Germinal center (tissue), 1 donor: ENCODE measurements around the gene ARHGEF19.
"Not testable (repeated sequence)": the region's sequence is repeated elsewhere in the genome, so short reads cannot be mapped to it uniquely, and the experiment has no call there.

Experiments
- DNase-seq: peaks from one replicate; pipeline ENCODE4 v3.0.0; 2012; ENCODE audit warnings: mixed read lengths, low spot score

Gene ARHGEF19

DNA sequence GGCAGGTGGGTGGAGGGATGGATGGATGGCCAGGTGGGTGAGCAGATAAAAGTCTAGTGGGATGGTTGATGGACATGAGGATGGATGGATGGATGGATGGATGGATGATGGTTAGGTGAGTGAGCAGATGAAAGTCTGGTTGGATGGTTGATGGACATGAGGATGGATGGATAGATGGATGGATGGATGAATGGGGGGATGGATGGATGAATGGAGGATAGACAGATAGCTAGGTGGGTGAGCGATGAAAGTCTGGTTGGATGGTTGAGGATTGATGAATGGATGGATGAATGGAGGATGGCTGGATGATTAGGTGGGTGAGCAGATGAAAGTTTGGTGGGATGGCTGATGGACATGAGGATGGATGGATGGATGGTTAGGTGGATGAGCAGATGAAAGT, 9.0 kb upstream of the ARHGEF19 start:
- no peak for DNase-seq

DNA sequence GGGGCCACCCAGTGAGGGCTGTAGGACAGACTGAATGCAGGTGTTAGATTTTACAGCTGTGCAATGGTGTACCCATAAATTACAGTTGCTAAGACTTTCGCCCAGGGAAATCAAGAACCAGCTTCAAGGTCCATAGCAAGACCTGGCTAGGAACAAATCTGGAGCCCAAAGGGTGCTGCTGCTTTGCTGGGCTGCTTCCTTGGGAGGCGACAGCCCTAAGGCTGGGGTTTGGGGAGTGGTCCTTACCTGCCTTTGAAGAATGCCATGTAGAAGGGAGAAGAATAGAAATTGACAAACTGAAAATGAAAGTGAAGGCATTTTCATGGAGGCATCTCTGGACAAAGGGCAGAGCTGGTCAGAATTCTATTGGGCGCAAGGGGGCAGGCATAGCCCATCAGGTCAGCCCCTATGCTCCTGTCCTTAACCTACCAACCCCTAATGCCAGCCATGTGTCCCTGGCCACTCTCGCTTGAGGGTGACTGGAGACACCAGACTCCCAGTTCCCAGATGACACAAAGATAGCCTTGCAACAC, 7.6 kb upstream of the ARHGEF19 start:
- no peak for DNase-seq

DNA sequence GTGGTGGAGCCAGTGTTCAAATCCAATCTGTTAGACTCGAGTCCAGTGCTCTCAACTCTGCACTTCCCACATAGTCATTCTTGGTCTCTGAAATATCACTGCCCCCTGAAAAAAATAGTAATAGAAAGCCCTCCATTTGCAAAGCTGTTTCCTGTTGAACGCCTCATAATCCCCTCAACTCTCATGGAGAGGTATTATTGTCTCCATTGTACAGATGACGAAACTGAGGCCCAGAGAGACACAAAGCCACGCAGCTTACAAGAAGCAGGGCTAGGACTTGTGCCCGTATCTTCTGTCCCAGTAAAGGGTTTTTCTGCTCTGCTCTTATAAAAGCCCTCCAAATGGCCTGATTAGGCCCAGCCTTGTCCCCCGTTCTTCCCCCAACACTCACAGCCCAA, 6.2 kb upstream of the ARHGEF19 start:
- DNase-seq: no peak

DNA sequence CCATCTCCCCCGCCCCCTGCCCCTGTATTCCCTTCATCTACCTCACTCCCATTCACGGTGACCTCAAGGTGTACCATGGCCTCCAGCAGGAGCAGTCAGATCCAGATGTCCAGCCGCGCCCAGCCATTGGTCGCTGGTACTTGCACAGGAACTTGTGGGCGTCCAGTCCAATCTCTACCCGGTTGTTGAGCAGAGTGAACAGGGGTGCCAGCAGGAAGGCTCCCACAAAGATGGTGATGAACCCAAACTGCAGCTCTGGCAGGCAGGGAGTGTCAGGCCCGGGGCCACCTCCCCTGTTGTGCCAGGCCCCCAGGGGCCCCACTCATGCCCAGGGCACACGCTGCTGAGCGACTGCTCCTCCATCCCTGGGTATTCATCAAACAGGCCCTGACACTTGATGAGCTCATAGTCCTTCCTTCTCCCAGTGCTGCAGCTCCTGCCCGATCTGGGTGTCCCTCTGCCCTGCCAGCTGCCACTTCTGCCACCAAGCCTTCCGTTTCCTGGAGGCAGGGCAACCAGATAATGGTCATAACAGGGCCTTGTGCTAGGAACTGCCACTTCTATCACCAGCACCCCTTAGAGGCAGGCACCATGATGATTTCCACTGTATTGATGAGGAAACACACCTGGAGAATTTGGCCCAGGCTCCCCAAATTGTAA, 5.7 kb upstream of the ARHGEF19 start:
- no peak for DNase-seq

DNA sequence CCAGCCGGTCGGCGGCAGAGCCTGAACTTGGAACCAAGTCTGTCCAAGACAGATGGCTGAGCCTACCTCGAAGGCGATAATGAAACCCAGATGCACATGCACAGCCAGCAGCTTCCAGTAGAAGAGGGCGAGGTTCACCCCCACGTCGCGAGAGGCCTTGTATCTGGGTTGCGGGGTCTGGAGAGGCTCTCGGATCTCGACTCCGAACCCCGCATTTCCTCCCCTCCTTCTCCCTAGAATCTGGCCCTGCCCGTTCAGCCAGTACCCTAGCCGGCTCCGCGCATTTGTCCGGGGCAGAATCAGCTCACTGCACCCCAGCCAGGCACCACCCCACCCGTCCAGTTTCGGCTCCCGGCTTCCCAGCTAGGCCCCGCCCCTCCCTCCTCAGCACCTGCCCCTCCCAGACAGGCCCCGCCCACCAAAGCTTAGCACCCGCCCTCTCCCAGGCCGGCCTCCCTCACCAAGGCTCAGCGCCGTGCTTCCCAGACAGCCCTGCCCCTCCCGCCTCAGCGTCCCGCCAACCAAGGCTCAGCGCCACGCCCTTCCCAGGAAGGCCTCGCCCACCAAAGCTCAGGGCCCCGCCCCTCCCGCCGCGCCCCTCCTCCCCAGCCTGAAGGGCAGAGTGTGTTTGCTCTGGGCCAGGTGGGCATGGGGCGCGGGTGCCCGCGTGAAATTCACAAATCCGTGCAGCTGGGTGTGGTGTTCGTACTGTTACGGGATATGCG, 4.8 kb upstream of the ARHGEF19 start:
- DNase-seq: peak; percentile 96

DNA sequence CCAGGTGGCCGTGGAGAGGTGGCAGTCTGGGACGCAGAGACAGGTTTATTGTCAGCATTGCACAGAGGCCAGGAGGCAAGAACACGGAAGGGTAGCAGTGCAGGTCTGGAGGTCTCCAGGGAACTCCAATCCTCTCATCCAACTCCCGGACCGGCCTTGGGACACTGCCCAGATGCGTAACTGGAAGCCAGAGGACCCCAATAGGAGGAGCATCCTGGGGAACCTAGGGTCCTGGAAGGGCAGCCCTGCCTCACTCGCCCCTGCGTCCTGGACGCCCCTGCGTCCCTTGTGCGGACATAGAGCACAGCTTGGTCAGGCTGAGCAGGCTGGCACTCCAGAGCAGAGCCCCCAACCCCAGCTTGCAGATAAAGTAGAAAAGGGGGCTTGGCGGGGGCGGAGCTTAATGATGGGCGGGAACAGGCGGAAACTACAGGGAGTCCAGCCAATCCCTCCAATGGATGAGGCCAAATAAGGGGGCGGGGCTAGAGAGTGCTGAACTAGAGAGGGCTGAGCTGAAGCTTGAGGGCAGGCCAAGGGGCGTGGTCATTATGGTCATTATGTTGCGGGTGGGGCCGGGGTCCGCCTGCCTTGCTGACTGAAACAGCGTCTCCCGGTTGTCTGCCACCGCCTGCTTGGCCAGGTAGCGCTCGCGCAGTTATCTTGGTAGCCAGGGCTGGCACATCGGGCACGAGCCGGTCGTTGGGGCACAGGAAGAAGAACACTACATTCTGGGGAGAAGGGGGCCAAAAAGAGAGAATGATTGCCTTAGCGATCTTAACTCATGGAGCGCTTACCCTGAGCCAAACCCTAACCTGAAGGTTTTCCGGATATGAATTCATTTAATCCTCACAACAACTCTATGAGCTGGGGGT, 3.7 kb upstream of the ARHGEF19 start:
- DNase-seq: peak; percentile 85

DNA sequence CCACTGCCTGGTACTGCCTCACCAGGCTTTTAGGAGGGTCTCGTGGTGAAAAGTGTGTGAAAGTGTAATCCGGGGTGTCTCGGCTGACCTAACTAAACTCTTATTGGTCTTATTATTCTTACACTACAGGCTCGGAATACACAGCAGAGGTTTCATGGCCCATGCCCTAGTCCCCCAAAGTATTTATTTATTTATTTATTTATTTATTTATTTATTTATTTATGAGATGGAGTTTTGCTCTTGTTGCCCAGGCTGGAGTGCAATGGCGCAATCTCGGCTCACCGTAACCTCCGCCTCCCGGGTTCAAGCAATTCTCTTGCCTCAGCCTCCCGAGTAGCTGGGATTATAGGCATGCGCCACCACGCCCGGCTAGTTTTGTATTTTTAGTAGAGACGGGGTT, 2.8 kb upstream of the ARHGEF19 start:
- DNase-seq: not testable (repeated sequence)

DNA sequence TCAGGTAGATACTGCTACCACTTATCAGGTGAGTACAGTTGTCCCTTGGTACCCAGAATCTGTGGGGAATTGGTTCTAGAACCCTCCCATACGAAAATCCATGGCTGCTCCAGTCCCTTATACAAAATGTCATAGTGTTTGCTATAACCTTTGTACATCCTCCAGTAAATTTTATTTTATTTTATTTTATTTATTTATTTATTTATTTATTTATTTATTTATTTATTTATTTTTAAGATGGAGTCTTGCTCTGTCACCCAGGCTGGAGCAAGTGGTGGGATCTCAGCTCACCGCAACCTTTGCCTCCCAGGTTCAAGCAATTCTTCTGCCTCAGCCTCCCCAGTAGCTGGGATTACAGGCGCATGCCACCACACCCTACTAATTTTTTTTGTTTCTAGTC, 1.1 kb upstream of the ARHGEF19 start:
- not testable (repeated sequence) for DNase-seq

DNA sequence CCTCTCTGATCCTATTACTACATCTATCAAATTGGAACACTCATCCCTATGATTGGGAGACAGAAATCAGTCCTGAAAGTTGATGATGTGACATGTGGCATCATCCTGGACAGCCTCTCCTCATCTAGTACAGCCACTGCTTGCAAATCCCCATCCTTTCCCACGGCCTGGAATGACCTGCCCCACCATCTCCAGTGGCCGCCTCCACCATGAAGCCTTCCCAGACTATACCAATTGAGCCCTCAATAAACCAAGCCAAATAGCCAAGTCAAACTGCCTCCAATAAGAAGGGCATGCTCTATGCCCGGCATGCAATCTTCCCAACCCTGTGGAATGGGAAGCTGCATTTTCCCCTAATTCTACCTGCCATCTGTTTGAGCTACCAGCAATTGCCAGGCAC, 561 bp upstream of the ARHGEF19 start:
- no peak for DNase-seq

DNA sequence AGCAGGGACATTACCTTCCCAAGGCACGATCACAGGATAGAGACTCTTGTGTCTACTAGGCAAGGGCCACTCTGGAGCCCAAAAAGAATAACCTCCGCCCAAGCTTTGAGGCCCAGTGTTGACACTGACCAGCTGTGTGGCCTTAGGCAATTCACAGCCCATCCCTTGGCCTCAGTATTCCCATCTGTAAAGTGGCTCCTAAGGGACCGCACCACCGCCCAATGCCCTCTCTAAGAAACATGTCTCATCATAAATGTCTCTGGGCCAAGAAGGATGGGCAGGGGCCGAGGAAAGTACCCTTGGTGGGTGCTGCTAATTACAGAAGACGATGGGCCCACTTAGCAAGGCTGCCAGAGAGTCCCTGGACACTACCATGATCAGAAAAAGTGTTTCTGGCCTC, 628 bp downstream of the ARHGEF19 start:
- no peak for DNase-seq

DNA sequence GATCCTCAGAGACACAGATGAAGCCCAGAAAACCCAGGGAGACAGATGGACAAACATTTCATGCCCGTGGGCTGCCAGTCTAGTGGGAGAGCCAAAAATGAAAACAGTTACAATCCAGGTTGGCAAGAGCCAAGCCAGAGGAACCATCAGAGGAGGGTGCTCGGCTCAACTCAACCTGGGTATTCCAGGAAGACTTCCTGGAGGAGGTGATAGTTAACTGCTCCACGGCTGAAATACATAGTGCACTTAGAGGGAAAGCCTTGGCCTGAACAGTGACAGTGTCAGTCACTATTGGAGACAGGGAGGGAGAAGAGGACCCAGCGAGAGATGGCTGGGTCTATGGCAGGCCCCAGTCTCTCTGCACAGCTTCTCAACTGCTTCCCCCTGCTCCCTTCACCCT, 1.9 kb downstream of the ARHGEF19 start:
- DNase-seq: no peak

DNA sequence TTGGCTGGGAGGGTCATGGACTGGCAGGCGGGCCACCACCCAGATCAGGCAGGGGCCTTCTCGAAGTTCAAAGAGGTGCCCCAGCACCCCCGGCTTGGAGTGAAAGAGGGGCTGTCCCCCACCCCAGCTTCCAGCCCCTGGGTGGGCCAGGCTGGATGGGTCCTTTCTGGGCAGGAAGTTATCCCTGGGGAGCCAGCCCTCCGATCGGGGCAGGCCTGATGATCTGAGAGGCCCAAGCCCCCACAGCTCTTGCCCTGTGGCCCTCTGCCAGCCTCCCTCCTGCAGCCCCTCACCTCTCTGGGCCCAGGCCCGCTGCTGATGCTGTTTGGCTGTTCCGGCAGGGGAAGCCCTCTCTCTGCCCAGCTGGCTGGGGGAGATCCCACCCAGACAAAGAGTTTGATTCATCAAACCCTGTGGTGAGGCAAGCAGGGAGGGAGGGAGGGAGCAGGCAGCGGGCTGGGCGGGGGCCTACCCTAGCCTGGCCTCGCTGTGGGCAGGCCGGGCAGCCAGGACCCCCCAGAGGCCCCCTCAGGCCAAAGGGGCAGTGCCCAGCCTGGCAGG, 2.5 kb downstream of the ARHGEF19 start:
- no peak for DNase-seq

DNA sequence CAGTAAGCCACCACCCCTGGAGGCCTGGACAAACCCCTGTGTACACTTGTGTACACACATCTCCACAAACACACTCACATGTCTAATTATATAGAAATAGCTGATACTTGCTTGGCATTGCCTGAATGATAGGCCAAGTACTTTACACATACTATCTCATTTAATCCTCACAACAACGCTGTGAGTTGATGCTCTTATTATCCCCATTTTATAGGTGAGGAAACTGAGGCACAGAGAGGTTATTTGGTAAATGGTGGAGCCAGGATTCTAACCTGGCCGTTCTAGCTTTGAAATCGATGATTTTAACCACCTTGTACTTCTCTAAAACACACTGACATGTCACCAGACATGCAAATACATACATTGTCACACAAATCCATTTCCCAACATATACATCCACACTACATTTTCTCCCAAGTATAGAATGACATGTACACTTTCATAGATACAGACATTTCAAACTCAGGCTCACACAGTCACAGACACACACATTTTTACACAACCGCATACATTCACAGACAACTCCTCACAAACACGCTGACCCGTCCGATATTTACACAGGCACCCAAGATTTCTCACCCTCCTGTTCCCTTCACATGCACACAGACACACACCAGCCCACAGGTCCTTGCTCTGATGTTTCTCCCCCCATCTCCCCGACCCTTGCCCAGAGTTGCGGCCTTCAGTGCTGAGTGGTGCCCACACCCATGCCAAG, 3.2 kb downstream of the ARHGEF19 start:
- no peak for DNase-seq

DNA sequence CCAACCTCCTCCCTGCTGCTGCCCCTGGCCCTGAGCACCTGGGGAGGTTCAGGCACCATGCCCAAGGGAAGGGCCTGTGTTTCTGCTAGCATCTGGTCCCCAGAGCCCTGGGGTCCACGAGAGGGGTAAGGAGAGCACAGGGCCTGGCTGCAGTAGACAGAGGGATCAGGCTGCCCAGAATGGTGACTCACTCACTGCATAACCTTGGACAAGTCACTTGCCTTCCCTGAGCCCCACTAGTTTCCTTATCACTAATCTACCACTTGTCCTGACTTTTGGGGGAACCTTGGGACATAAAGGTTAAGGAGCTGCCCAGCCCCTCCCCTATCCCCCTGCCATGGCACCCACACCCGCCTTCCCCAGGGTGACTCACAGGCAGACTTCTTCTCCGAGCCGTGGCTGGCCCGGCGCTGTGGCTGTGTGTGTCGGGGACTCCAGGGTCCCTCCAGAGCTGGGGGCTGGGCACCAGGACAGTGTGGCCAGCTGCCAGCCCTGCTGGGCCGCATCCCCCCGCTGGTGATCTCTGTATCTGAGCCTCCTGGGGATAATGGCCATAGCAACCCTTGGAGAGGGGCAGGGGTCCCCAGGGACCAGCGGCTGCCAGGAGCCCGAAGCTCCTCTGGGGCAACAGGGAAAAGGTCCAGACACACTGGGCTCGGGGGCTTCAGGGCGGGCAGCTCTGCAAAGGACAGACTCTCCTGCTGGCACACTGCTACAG, 4.0 kb downstream of the ARHGEF19 start:
- DNase-seq: no peak

DNA sequence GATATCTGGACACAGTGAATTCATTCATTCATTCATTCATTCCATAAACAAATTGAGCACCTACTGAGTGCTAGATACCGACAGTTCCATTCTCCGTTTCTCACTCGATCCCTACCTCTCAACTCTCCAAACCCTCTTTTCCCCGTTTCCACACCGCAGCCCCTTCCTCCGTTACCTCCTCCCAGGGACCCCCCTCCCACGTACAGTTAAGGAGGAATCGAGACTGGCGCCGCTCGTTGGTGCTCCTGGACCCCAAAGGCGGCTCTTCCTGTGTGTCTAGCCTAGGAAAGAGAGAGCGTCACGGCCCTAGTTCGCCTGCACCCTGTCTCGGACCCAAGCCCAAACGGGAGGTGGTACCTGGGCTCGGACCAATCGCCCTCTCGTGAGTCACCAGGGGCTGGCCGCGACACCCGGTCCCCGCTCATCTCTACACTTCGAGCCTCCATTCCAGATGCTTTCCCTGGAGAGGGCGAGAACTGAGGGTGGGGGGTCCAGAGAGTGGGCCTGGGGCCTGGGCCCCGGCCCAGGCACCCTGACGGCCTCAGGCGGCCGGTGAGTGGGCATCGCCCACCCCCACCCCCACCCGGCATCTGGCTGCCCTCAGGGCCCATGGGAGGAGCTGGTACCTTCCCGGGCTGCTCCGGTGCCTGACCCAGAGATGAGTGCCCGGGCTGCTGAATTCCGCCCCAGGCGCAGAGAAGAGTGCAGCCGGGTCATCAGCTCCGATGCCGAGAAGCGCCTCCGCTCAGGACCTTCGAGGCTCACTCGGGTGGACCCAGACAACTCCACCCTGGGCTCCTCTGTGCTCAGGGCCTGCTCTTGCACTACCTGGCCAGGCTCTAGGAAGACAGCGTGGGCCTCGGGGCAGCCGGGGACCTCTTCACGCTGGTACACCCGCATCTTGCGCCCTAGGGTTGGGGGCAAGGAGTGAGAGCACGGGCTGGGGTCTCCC, 4.9 kb downstream of the ARHGEF19 start:
- no peak for DNase-seq

DNA sequence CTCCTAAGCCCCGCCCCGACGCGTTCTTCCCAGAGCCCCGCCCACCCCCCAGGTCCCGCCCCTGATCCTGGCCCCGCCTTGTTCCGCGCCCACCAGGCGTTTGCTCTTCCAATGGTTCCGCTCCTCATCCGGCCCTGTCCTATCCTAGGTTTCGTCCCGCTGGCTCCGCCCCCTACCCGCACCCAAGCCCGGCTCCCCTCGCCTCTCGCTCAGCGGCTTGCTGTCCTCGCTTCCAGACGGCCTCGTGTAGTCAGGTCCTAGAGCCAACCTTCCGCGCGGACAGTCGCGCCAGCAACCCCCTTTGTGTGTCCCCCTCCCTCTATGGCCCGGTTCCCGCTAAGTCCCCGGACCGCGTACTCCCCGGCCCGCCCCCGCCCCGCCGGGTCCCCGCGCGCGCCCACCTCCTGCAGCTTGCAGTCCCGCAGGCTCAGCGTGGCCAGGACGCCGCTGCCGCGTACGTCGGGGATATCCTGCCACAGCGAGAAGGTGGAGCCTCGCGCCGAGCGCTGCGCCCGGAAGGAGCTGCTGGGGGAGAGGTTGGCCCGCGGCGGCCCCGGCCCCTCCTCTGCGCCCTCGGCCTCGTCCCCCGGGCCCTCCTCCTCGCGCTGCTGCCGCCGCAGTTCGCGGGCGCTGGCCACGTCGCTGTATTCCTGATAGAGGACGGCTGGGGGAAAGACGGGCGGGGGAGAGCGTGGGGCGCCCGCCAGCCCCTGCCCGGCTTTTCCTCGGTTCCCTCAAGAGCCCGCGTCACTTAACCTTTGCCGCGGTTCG, 5.7 kb downstream of the ARHGEF19 start:
- DNase-seq: peak; percentile 87

DNA sequence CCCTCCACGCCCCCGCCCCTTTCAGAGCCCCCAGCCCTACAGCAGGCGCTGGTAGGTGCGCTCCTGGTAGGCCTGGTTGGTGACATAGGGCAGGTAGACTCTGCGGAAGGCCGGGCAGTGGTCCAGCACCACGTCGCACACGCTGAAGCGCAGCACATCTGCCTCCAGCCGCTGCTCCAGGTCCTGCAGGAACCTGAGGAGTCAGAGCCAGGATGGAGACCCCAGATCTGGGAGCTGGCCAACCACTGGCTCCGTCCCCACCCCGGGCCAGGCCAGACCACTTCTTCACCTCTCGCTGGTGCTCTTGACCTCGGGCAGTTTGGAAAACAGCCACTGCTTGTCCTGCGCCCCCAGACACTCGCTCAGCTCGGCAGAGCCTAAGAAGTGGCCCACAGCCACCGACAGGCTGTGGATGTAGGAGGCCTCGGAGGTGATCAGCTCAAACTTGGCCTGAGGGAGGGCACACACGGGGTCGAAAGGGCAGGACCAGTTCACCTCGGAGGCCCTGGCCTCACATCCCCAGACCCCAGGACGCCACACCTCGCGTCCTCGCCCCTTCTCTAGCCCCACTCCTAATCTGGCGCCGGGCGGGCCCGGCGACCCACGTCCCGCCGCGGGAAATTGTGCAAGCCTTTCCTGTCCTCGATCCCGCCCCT, 6.4 kb downstream of the ARHGEF19 start:
- DNase-seq: no peak

DNA sequence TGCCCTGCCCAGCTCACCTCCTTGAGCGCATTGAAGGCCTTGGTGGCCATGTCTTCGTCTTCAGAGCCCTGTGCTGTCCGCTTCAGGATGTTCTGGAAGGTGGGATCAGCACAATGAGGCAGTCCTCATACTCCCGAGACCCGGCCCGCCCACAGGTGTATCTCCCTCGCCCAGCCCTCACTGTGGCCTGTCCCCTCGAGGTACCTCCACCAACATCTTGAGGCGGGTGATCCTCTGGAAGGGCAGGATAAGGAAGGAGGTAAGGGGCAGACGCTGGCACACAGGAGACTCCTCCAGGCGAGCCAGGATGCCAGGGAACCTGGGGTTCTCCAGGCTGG, 7.1 kb downstream of the ARHGEF19 start:
- DNase-seq: no peak
